ENCODE results near the gene HJURP. TPM values are rescaled to one million over a fixed set of nuclear protein-coding genes. Genes with fewer than 3 reads are reported as not detected.

Gene HJURP
- total and polyA plus RNA-seq, 4 donors: 0.84 to 4.1 (median 2.0) TPM

- Histone ChIP-seq H3K9me3 (ENCODE audit: control insufficient read depth in 4 of 4, insufficient read depth in 3 of 4, low read length in 3 of 4) (peaks cover 0 to 3% (median 0%) of the 10 kb centered on the region in 4 donors), H3K27me3 (ENCODE audit: control insufficient read depth in 3 of 3, insufficient read depth in 3 of 3, low read length in 2 of 3) (no peaks in the 10 kb centered on the region), H3K36me3 (ENCODE audit: control insufficient read depth in 4 of 4, insufficient read depth in 4 of 4, low read length in 4 of 4) (no peaks in the 10 kb centered on the region), H3K27ac (ENCODE audit: low read depth in 1 of 2, low read length in 1 of 2) (no peak overlapping the region), H3K4me3 (no peak overlapping the region), H3K4me1 (ENCODE audit: control insufficient read depth in 5 of 5, insufficient read depth in 5 of 5, low read length in 5 of 5) (no peaks in the 10 kb centered on the region), H3K9ac (ENCODE audit: insufficient read depth in 1 of 2, low read length in 2 of 2) (no peak overlapping the region)
- no peak for TF ChIP-seq CTCF (IDR thresholded peaks at IDR 0.05; ENCODE audit: control extremely low read depth, extremely low read depth)
- WGBS, 2 donors: 69 to 82% methylated on average over 2 of the region's 2 CpGs
- DNase-seq (no peak), ATAC-seq (ENCODE audit: insufficient read depth, low FRiP score) (no peak)
Measured at GRCh38 chr2:233814056-233814835, 40.1 kb downstream of the HJURP start.

- ATAC-seq (ENCODE audit: insufficient read depth, low FRiP score) (no peak), DNase-seq (no peak)
- peaks cover 0 to 2% (median 0%) of the 10 kb centered on the region in 4 donors for H3K9me3 ChIP-seq (ENCODE audit: control insufficient read depth in 4 of 4, insufficient read depth in 3 of 4, low read length in 3 of 4)
- H3K27ac ChIP-seq (ENCODE audit: low read depth in 1 of 2, low read length in 1 of 2): no peak overlapping the region
- WGBS, 2 donors: 85 to 88% methylated on average over 3 of the region's 3 CpGs
- H3K27me3 ChIP-seq (ENCODE audit: control insufficient read depth in 3 of 3, insufficient read depth in 3 of 3, low read length in 2 of 3): no peaks in the 10 kb centered on the region
- no peak overlapping the region for H3K9ac ChIP-seq (ENCODE audit: insufficient read depth in 1 of 2, low read length in 2 of 2)
- no peak for TF ChIP-seq CTCF (IDR thresholded peaks at IDR 0.05; ENCODE audit: control extremely low read depth, extremely low read depth)
- H3K4me3 ChIP-seq: no peak overlapping the region
- no peaks in the 10 kb centered on the region for H3K4me1 ChIP-seq (ENCODE audit: control insufficient read depth in 5 of 5, insufficient read depth in 5 of 5, low read length in 5 of 5)
- H3K36me3 ChIP-seq (ENCODE audit: control insufficient read depth in 4 of 4, insufficient read depth in 4 of 4, low read length in 4 of 4): no peaks in the 10 kb centered on the region
Measured at GRCh38 chr2:233813236-233814055, 40.9 kb downstream of the HJURP start.

GRCh38 chr2:233811732-233812131 is 42.6 kb downstream of the HJURP start:
- peaks cover 0 to 2% (median 0%) of the 10 kb centered on the region in 4 donors for H3K9me3 ChIP-seq (ENCODE audit: control insufficient read depth in 4 of 4, insufficient read depth in 3 of 4, low read length in 3 of 4)
- H3K4me3 ChIP-seq: no peak overlapping the region
- DNase-seq (no peak), ATAC-seq (ENCODE audit: insufficient read depth, low FRiP score) (no peak)
- H3K36me3 ChIP-seq (ENCODE audit: control insufficient read depth in 4 of 4, insufficient read depth in 4 of 4, low read length in 4 of 4): no peaks in the 10 kb centered on the region
- no peak for TF ChIP-seq CTCF (IDR thresholded peaks at IDR 0.05; ENCODE audit: control extremely low read depth, extremely low read depth)
- H3K27me3 ChIP-seq (ENCODE audit: control insufficient read depth in 3 of 3, insufficient read depth in 3 of 3, low read length in 2 of 3): no peaks in the 10 kb centered on the region
- H3K9ac ChIP-seq (ENCODE audit: insufficient read depth in 1 of 2, low read length in 2 of 2): no peak overlapping the region
- H3K4me1 ChIP-seq (ENCODE audit: control insufficient read depth in 5 of 5, insufficient read depth in 5 of 5, low read length in 5 of 5): no peaks in the 10 kb centered on the region
- no peak overlapping the region for H3K27ac ChIP-seq (ENCODE audit: low read depth in 1 of 2, low read length in 1 of 2)
- 87 to 96% methylated on average over 8 of the region's 8 CpGs for WGBS, 2 donors
